Measurements from ENCODE around the gene SAMD4B. TPM values are rescaled to one million over a fixed set of nuclear protein-coding genes. Genes with fewer than 3 reads are reported as not detected.

SAMD4B gene
- total RNA-seq, 1 experiment from 2014 or later = 80.4 TPM

- no peak for TF ChIP-seq CTCF (conservative IDR thresholded peaks at IDR 0.05; ENCODE audit: low read depth, low read length)
- H3K9me3 ChIP-seq (ENCODE audit: low read length) = no peaks in the 10 kb centered on the region
- DNase-seq (no peak), ATAC-seq (no peak)
- H3K4me3 ChIP-seq (ENCODE audit: low read length) = no peak overlapping the region
- H3K4me2 ChIP-seq (ENCODE audit: low read length) = no peak overlapping the region
- no peaks in the 10 kb centered on the region for H3K9me2 ChIP-seq (replicated peaks; ENCODE audit: low read length)
- no peak overlapping the region for H2AFZ ChIP-seq (ENCODE audit: low read length)
- H3K27me3 ChIP-seq (ENCODE audit: low read length) = no peaks in the 10 kb centered on the region
- ChIA-PET POLR2A (ENCODE audit: unreplicated experiment) (no interaction called here), CTCF (no interaction called here)
- intact Hi-C loops (cut with micrococcal nuclease) = no loop called here
- H3K9ac ChIP-seq (ENCODE audit: low read length) = no peak overlapping the region
- H3K79me2 ChIP-seq (ENCODE audit: low read length) = no peaks in the 10 kb centered on the region
- BruUV-seq (replicated peaks) = no TSS peak
- H3K27ac ChIP-seq (ENCODE audit: low read length) = no peak overlapping the region
- H4K20me1 ChIP-seq (ENCODE audit: low read length) = no peaks in the 10 kb centered on the region
- H3K4me1 ChIP-seq (ENCODE audit: insufficient read depth, low read length) = no peaks in the 10 kb centered on the region
- no peaks in the 10 kb centered on the region for H3F3A ChIP-seq (ENCODE audit: low read length, unreplicated experiment)
- no peaks in the 10 kb centered on the region; the same call in 1 of the 2 replicates for H3K36me3 ChIP-seq (ENCODE audit: low read depth, low read length)
Observed at GRCh38 chr19:39382991-39383828, 41.0 kb downstream of the SAMD4B start.

- DNase-seq = no peak
- Histone ChIP-seq H3K79me2 (ENCODE audit: low read length) (peaks cover 8% of the 10 kb centered on the region), H4K20me1 (ENCODE audit: low read length) (no peaks in the 10 kb centered on the region), H3K4me1 (ENCODE audit: insufficient read depth, low read length) (peaks cover 5% of the 10 kb centered on the region; the same call in 1 of the 2 replicates), H3K4me2 (ENCODE audit: low read length) (no peak overlapping the region), H3K36me3 (ENCODE audit: low read depth, low read length) (no peaks in the 10 kb centered on the region; the same call in none of the 2 replicates), H2AFZ (ENCODE audit: low read length) (no peak overlapping the region), H3F3A (ENCODE audit: low read length, unreplicated experiment) (no peaks in the 10 kb centered on the region), H3K27me3 (ENCODE audit: low read length) (no peaks in the 10 kb centered on the region), H3K4me3 (ENCODE audit: low read length) (no peak overlapping the region), H3K27ac (ENCODE audit: low read length) (no peak overlapping the region), H3K9me2 (replicated peaks; ENCODE audit: low read length) (no peaks in the 10 kb centered on the region), H3K9me3 (ENCODE audit: low read length) (no peaks in the 10 kb centered on the region), H3K9ac (ENCODE audit: low read length) (no peak overlapping the region)
- POLR2A ChIA-PET (ENCODE audit: unreplicated experiment) = no interaction called here
- no peak for ATAC-seq
- CTCF ChIA-PET = no interaction called here
- intact Hi-C loops (cut with micrococcal nuclease) = no loop called here
- TSS peak; percentile 23 for BruUV-seq (replicated peaks)
- TF ChIP-seq EZH2phosphoT487 (IDR thresholded peaks at IDR 0.05; ENCODE audit: borderline replicate concordance, low read length) (no peak), CTCF (conservative IDR thresholded peaks at IDR 0.05; ENCODE audit: low read depth, low read length) (no peak), EZH2 (IDR thresholded peaks at IDR 0.05; ENCODE audit: low read length, unreplicated experiment) (no peak)
Observed at GRCh38 chr19:39384839-39385568, 42.8 kb downstream of the SAMD4B start.

Data from PC-3 (cell line).